Loucy (cell line): ENCODE data around the gene TANGO6.

ENCODE experiments used
- CTCF ChIP-seq: fragments of 200-600 bp; sonication (generic); conservative IDR thresholded peaks from 2 replicates; pipeline ENCODE4 v1.5.1; 2014; ENCODE audit warnings: mild to moderate bottlenecking, antibody characterized with exemption, low read length
- EZH2phosphoT487 ChIP-seq: fragments of 200-600 bp; IDR thresholded peaks from 2 replicates; pipeline ENCODE4 v1.6.1; 2018; ENCODE audit warnings: antibody characterized with exemption, mild to moderate bottlenecking, moderate library complexity, borderline replicate concordance

DNA sequence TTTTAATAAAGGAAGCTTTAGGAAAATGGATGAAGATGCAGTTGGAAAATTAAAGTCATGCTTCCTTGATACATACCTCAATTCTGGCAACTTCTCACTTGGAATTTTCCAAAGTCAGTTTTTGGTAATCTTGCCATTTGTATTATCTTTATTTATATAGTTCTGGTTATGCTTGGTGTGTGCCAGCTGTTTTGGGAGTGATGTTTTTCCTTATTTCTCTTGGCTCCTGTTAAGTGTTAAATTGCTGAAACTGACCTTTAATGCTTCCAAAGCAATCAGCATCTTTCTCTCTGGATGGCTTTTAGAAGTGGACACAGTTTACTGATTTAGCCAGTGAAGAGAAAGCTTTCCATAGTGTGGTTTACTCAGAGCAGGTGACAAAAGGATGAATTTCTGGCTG is 192.0 kb downstream of the TANGO6 start:
- TF ChIP-seq CTCF: no peak
- TF ChIP-seq EZH2phosphoT487: no peak
